HEK293 (cell line): ENCODE data around the gene MCTP1.
A peak's percentile ranks its signal among the peaks of the same experiment; 100 is the strongest.

Source experiments
- CTCF ChIA-PET: fragments of 350-600 bp; formaldehyde crosslinking; extraction: SDS; loops from one replicate; lab custom pipeline; 2021; ENCODE audit warnings: antibody characterized with exemption; lab: Yijun Ruan, JAX
- POLR2A ChIA-PET: fragments of 300-600 bp; formaldehyde crosslinking; extraction: SDS; loops from one replicate; lab custom pipeline; 2020; ENCODE audit warnings: antibody characterized with exemption, inconsistent platforms; lab: Yijun Ruan, JAX
- H3K27ac ChIP-seq: fragments of 200-500 bp; sonication (Bioruptor generic); 2 replicates; pipeline ENCODE4 v1.5.1; 2014; ENCODE audit warnings: low read depth, low read length, control low read depth, inconsistent platforms; ENCODE audit errors: extremely low read depth
- H3K36me3 ChIP-seq, 2 experiments: fragments of 200-500 bp in 1 of 2; sonication (Bioruptor generic) in 1 of 2; 1 replicate in 1 of 2; 2 replicates in 1 of 2; pipeline ENCODE4 v1.5.1; 2014 to 2017; ENCODE audit warnings: inconsistent platforms in 2 of 2, low read length in 2 of 2; ENCODE audit not compliant: control insufficient read depth in 2 of 2, insufficient read depth in 1 of 2
- H3K4me1 ChIP-seq: fragments of 200-500 bp; sonication (Bioruptor generic); 2 replicates; pipeline ENCODE4 v1.5.1; 2014; ENCODE audit warnings: mild to moderate bottlenecking, low read length, inconsistent platforms; ENCODE audit not compliant: control insufficient read depth, insufficient read depth
- H3K4me3 ChIP-seq: 2 replicates; pipeline ENCODE4 v1.5.1; 2011; ENCODE audit warnings: low read depth, mild to moderate bottlenecking, control low read depth, low read length, moderate library complexity
- H3K9me3 ChIP-seq: fragments of 200-500 bp; sonication (Bioruptor generic); 2 replicates; pipeline ENCODE4 v1.5.1; 2014; ENCODE audit warnings: low read depth, low read length, inconsistent platforms; ENCODE audit not compliant: control insufficient read depth, insufficient read depth
- ELK4 ChIP-seq: IDR thresholded peaks from 2 replicates; pipeline ENCODE4 v1.6.1; 2011; ENCODE audit warnings: mild to moderate bottlenecking, low read depth, low read length, borderline replicate concordance
- GLI2 ChIP-seq: fragments of 450-650 bp; formaldehyde crosslinking; IDR thresholded peaks from 2 replicates; pipeline ENCODE4; 2017; ENCODE audit warnings: missing biosample characterization, missing genetic modification characterization, low read depth, borderline replicate concordance
- HIC1 ChIP-seq: fragments of 450-650 bp; formaldehyde crosslinking; IDR thresholded peaks from 2 replicates; pipeline ENCODE4 v1.5.1; 2016; ENCODE audit warnings: missing biosample characterization, missing genetic modification characterization
- PRDM2 ChIP-seq: fragments of 450-650 bp; formaldehyde crosslinking; IDR thresholded peaks from 2 replicates; pipeline ENCODE4 v1.5.1; 2016; ENCODE audit warnings: missing biosample characterization, missing genetic modification characterization, borderline replicate concordance
- ZBTB1 ChIP-seq: fragments of 450-650 bp; formaldehyde crosslinking; IDR thresholded peaks from 2 replicates; pipeline ENCODE4 v1.5.1; 2016; ENCODE audit warnings: missing biosample characterization, missing genetic modification characterization
- ZBTB17 ChIP-seq: fragments of 450-650 bp; formaldehyde crosslinking; IDR thresholded peaks from 2 replicates; pipeline ENCODE4 v1.5.1; 2016; ENCODE audit warnings: missing biosample characterization, missing genetic modification characterization
- ZBTB6 ChIP-seq: fragments of 450-650 bp; formaldehyde crosslinking; IDR thresholded peaks from 2 replicates; pipeline ENCODE4 v1.5.1; 2017; ENCODE audit warnings: missing biosample characterization, missing genetic modification characterization
- ZNF133 ChIP-seq: fragments of 450-650 bp; formaldehyde crosslinking; IDR thresholded peaks from 2 replicates; pipeline ENCODE4 v1.5.1; 2016; ENCODE audit warnings: missing biosample characterization, missing genetic modification characterization
- ZNF221 ChIP-seq: fragments of 450-650 bp; formaldehyde crosslinking; IDR thresholded peaks from 2 replicates; pipeline ENCODE4 v1.5.1; 2017; ENCODE audit warnings: missing biosample characterization, missing genetic modification characterization, borderline replicate concordance
- ZNF274 ChIP-seq, 2 experiments: fragments of 200-500 bp in 1 of 2; fragments of 450-650 bp in 1 of 2; sonication (Bioruptor generic) in 1 of 2; formaldehyde crosslinking in 1 of 2; IDR thresholded peaks; 2 replicates each; pipeline versions ENCODE4 v1.5.1 to v1.6.1; 2014 to 2016; ENCODE audit warnings: borderline replicate concordance in 1 of 2, inconsistent platforms in 1 of 2, low read length in 1 of 2, missing biosample characterization in 1 of 2, missing genetic modification characterization in 1 of 2
- ZNF302 ChIP-seq: fragments of 450-650 bp; formaldehyde crosslinking; IDR thresholded peaks from 2 replicates; pipeline ENCODE4 v1.5.1; 2016; ENCODE audit warnings: missing biosample characterization, missing genetic modification characterization, low read depth
- ZNF488 ChIP-seq: fragments of 450-650 bp; formaldehyde crosslinking; IDR thresholded peaks from 2 replicates; pipeline ENCODE4 v1.5.1; 2016; ENCODE audit warnings: missing biosample characterization, missing genetic modification characterization
- ZNF548 ChIP-seq: fragments of 450-650 bp; formaldehyde crosslinking; IDR thresholded peaks from 2 replicates; pipeline ENCODE4 v1.5.1; 2016; ENCODE audit warnings: missing biosample characterization, missing genetic modification characterization
- ZNF561 ChIP-seq: fragments of 450-650 bp; IDR thresholded peaks from 2 replicates; pipeline ENCODE4 v1.5.1; 2018; ENCODE audit warnings: missing biosample characterization, missing genetic modification characterization, borderline replicate concordance
- ZNF645 ChIP-seq: fragments of 450-650 bp; formaldehyde crosslinking; IDR thresholded peaks from 2 replicates; pipeline ENCODE4; 2016; ENCODE audit warnings: missing biosample characterization, missing genetic modification characterization
- ZNF658 ChIP-seq: fragments of 450-650 bp; formaldehyde crosslinking; IDR thresholded peaks from 2 replicates; pipeline ENCODE4; 2016; ENCODE audit warnings: missing biosample characterization, missing genetic modification characterization

MCTP1 gene

GRCh38 chr5:94941122-94941755 lies 343.7 kb downstream of the MCTP1 start:
- TF ChIP-seq ZBTB17 (tag by site-specific recombination) (0 out of 2 replicates have a peak, but pooled peaks have one; percentile 23), ZNF658 (tag by site-specific recombination) (no peak)

GRCh38 chr5:94932259-94932658 lies 352.6 kb downstream of the MCTP1 start:
- ChIA-PET CTCF (no interaction called here), POLR2A (no interaction called here)
- TF ChIP-seq ZNF548 (tag by site-specific recombination) (no peak), ZNF274 (IDR thresholded peaks at IDR 0.05; ENCODE audit: low read length) (no peak), ZNF274 (tag by site-specific recombination; IDR thresholded peaks at IDR 0.05; ENCODE audit: borderline replicate concordance) (no peak), ZNF645 (tag by site-specific recombination) (no peak), ZNF561 (tag by site-specific recombination) (no peak), ZBTB6 (no peak), ZNF488 (no peak), ELK4 (no peak), ZNF133 (tag by site-specific recombination) (no peak), PRDM2 (tag by site-specific recombination) (no peak), ZBTB1 (tag by site-specific recombination) (no peak), ZNF302 (tag by site-specific recombination) (no peak), GLI2 (tag by site-specific recombination) (no peak), HIC1 (no peak), ZNF221 (tag by site-specific recombination) (no peak)
- H3K4me1 ChIP-seq = no peaks in the 10 kb centered on the region
- H3K27ac ChIP-seq = no peak overlapping the region
- no peaks in the 10 kb centered on the region for H3K9me3 ChIP-seq
- H3K36me3 ChIP-seq = no peaks in the 10 kb centered on the region
- H3K4me3 ChIP-seq = no peak overlapping the region

More at GRCh38 chr5:94941122-94941755, 343.7 kb downstream of the MCTP1 start:
- CTCF ChIA-PET = no interaction called here
- H3K4me1 ChIP-seq = no peaks in the 10 kb centered on the region
- H3K4me3 ChIP-seq = no peak overlapping the region
- POLR2A ChIA-PET = no interaction called here
- no peaks in the 10 kb centered on the region for H3K9me3 ChIP-seq
- no peak overlapping the region for H3K27ac ChIP-seq
- no peaks in the 10 kb centered on the region for H3K36me3 ChIP-seq
